H1 (cell line): ENCODE measurements around the gene KRTAP17-1. TPM values are rescaled to one million over a fixed set of nuclear protein-coding genes. Genes with fewer than 3 reads are reported as not detected.

ENCODE experiments used
- CTCF ChIA-PET: fragments of 300-600 bp; sonication (Branson Sonifier 250); formaldehyde crosslinking; loops from one replicate; lab custom pipeline; 2021; ENCODE audit not compliant: partially characterized antibody; lab: Charles Lee
- POLR2A ChIA-PET: fragments of 300-600 bp; sonication (Branson Sonifier 250); formaldehyde crosslinking; loops from one replicate; lab custom pipeline; 2021; ENCODE audit warnings: inconsistent platforms; ENCODE audit not compliant: partially characterized antibody; lab: Charles Lee
- DNase-seq, 2 experiments: peaks; one replicate each; pipeline versions ENCODE4 v3.0.0 to v3.0.0-alpha.2; 2010 to 2022; ENCODE audit warnings: low spot score in 2 of 2, low read depth in 1 of 2, mixed read lengths in 1 of 2
- FAIRE-seq: peaks from 2 replicates; lab custom pipeline; 2011; peaks lifted over from hg19 to GRCh38; lab: Jason Lieb, UNC
- H2AFZ ChIP-seq: 2 replicates; pipeline ENCODE4 v1.8.1; 2012; ENCODE audit warnings: low read length, inconsistent platforms
- H2AK5ac ChIP-seq: 2 replicates; pipeline ENCODE4 v1.6.1; 2013; ENCODE audit warnings: low read depth, low read length
- H2BK120ac ChIP-seq: replicated peaks from 2 replicates; pipeline ENCODE3; 2013; ENCODE audit warnings: low read depth, low read length, inconsistent platforms
- H2BK12ac ChIP-seq: 2 replicates; pipeline ENCODE4 v1.6.1; 2013; ENCODE audit warnings: low read depth, low read length
- H2BK15ac ChIP-seq: 2 replicates; pipeline ENCODE4 v1.6.1; 2013; ENCODE audit warnings: low read length
- H2BK20ac ChIP-seq: 2 replicates; pipeline ENCODE4 v1.6.1; 2013; ENCODE audit warnings: low read length
- H2BK5ac ChIP-seq: 2 replicates; pipeline ENCODE4 v1.6.1; 2013; ENCODE audit warnings: low read depth, low read length
- H3K14ac ChIP-seq: 2 replicates; pipeline ENCODE4 v1.6.1; 2013; ENCODE audit warnings: inconsistent platforms; ENCODE audit not compliant: insufficient read length
- H3K18ac ChIP-seq: 2 replicates; pipeline ENCODE4 v1.6.1; 2013; ENCODE audit warnings: low read length; ENCODE audit errors: extremely low read depth
- H3K23ac ChIP-seq: 2 replicates; pipeline ENCODE4 v1.6.1; 2013; ENCODE audit warnings: inconsistent platforms; ENCODE audit not compliant: insufficient read length
- H3K23me2 ChIP-seq: 2 replicates; pipeline ENCODE4 v1.6.1; 2013; ENCODE audit warnings: low read depth, low read length
- H3K27ac ChIP-seq: 2 replicates; pipeline ENCODE4 v1.6.1; 2011; ENCODE audit warnings: low read depth, low read length, inconsistent platforms
- H3K27me3 ChIP-seq, 4 experiments: replicated peaks in 1 of 4; 1 replicate in 1 of 4; 2 replicates in 3 of 4; pipeline versions ENCODE4 v1.6.1 to v1.8.1; 2011 to 2013; ENCODE audit warnings: low read length in 3 of 4, mild to moderate bottlenecking in 3 of 4, inconsistent platforms in 2 of 4, mixed read lengths in 2 of 4, moderate library complexity in 1 of 4; ENCODE audit not compliant: control insufficient read depth in 3 of 4, insufficient read depth in 3 of 4; ENCODE audit errors: extremely low read depth in 1 of 4
- H3K36me3 ChIP-seq, 4 experiments: 2 replicates each; pipeline versions ENCODE4 v1.6.1 to v1.8.1; 2011 to 2013; ENCODE audit warnings: mild to moderate bottlenecking in 4 of 4, low read length in 3 of 4, moderate library complexity in 2 of 4, control low read depth in 1 of 4, inconsistent platforms in 1 of 4; ENCODE audit not compliant: insufficient read depth in 4 of 4, control insufficient read depth in 2 of 4
- H3K4ac ChIP-seq: replicated peaks from 2 replicates; pipeline ENCODE3; 2013; ENCODE audit warnings: low read length, low read depth, mixed read lengths, inconsistent platforms; ENCODE audit not compliant: insufficient read length
- H3K4me1 ChIP-seq, 4 experiments: replicated peaks in 1 of 4; 1 replicate in 1 of 4; 2 replicates in 3 of 4; pipeline versions ENCODE4 v1.6.1 to v1.8.1; 2011 to 2013; ENCODE audit warnings: low read length in 3 of 4, inconsistent platforms in 2 of 4, mixed read lengths in 1 of 4; ENCODE audit not compliant: insufficient read depth in 4 of 4, control insufficient read depth in 3 of 4
- H3K4me2 ChIP-seq, 2 experiments: 2 replicates each; pipeline versions ENCODE4 v1.6.1 to v1.8.1; 2011 to 2013; ENCODE audit warnings: low read depth in 2 of 2, low read length in 2 of 2, control low read depth in 1 of 2, inconsistent platforms in 1 of 2, mild to moderate bottlenecking in 1 of 2; ENCODE audit not compliant: insufficient read depth in 1 of 2
- H3K4me3 ChIP-seq, 4 experiments: fragments of 200-600, 300-600 bp in 1 of 4; sonication (generic), shearing (Covaris generic), sonication (Bioruptor Twin) in 1 of 4; 2 replicates each; pipeline versions ENCODE4 v1.5.1 to v1.8.1; 2011 to 2016; ENCODE audit warnings: low read length in 4 of 4, low read depth in 3 of 4, control low read depth in 2 of 4, inconsistent platforms in 2 of 4, mild to moderate bottlenecking in 2 of 4, mixed read lengths in 1 of 4, moderate library complexity in 1 of 4; ENCODE audit not compliant: insufficient read depth in 2 of 4; ENCODE audit errors: extremely low read depth in 1 of 4
- H3K56ac ChIP-seq: replicated peaks from 2 replicates; pipeline ENCODE3; 2013; ENCODE audit warnings: low read depth, mild to moderate bottlenecking, mixed read lengths, low read length, inconsistent platforms; ENCODE audit not compliant: insufficient read length
- H3K79me1 ChIP-seq: 2 replicates; pipeline ENCODE4 v1.6.1; 2013; ENCODE audit warnings: low read depth, low read length, control low read depth
- H3K79me2 ChIP-seq, 2 experiments: 2 replicates each; pipeline versions ENCODE4 v1.6.1 to v1.8.1; 2012 to 2013; ENCODE audit warnings: low read length in 2 of 2, mild to moderate bottlenecking in 2 of 2, inconsistent platforms in 1 of 2; ENCODE audit not compliant: insufficient read depth in 2 of 2, control insufficient read depth in 1 of 2
- H3K9ac ChIP-seq, 4 experiments: replicated peaks in 1 of 4; 1 replicate in 1 of 4; 2 replicates in 3 of 4; pipeline versions ENCODE4 v1.6.1 to v1.8.1; 2011 to 2013; ENCODE audit warnings: low read depth in 3 of 4, low read length in 3 of 4, control low read depth in 2 of 4, mild to moderate bottlenecking in 2 of 4, moderate library complexity in 2 of 4, inconsistent platforms in 1 of 4; ENCODE audit errors: extremely low read depth in 1 of 4
- H3K9me3 ChIP-seq, 2 experiments: 2 replicates each; pipeline versions ENCODE4 v1.6.1 to v1.8.1; 2012 to 2013; ENCODE audit warnings: mild to moderate bottlenecking in 2 of 2, moderate library complexity in 2 of 2, control low read depth in 1 of 2, inconsistent platforms in 1 of 2, low read depth in 1 of 2, low read length in 1 of 2, mixed read lengths in 1 of 2; ENCODE audit not compliant: insufficient read depth in 2 of 2
- H4K20me1 ChIP-seq, 2 experiments: replicated peaks in 1 of 2; 2 replicates each; pipeline versions ENCODE3 to v1.8.1; 2011 to 2013; ENCODE audit warnings: inconsistent platforms in 2 of 2, low read length in 2 of 2, mild to moderate bottlenecking in 1 of 2; ENCODE audit not compliant: insufficient read depth in 2 of 2, control insufficient read depth in 1 of 2
- H4K5ac ChIP-seq: 2 replicates; pipeline ENCODE4 v1.6.1; 2013; ENCODE audit warnings: low read length, low read depth, mixed read lengths, inconsistent platforms; ENCODE audit not compliant: insufficient read length
- H4K8ac ChIP-seq: 2 replicates; pipeline ENCODE4 v1.8.0; 2013; ENCODE audit warnings: mild to moderate bottlenecking, moderate library complexity, low read length, inconsistent platforms; ENCODE audit not compliant: insufficient read depth; ENCODE audit errors: extremely low read depth
- H4K91ac ChIP-seq: replicated peaks from 2 replicates; pipeline ENCODE3; 2013; ENCODE audit warnings: low read length, mixed read lengths, inconsistent platforms; ENCODE audit not compliant: insufficient read length
- CTBP2 ChIP-seq: IDR thresholded peaks from 2 replicates; pipeline ENCODE4 v1.7.0; 2011; ENCODE audit warnings: borderline replicate concordance, mild to moderate bottlenecking, moderate library complexity, mixed read lengths, low read length; ENCODE audit not compliant: insufficient read depth, insufficient read length
- EGR1 ChIP-seq: IDR thresholded peaks from 2 replicates; pipeline ENCODE4 v1.6.1; 2011; ENCODE audit warnings: low read depth, low read length, borderline replicate concordance
- FOSL1 ChIP-seq: IDR thresholded peaks from 2 replicates; pipeline ENCODE4 v1.6.1; 2011; ENCODE audit warnings: mild to moderate bottlenecking, low read depth, low read length, moderate library complexity; ENCODE audit not compliant: insufficient read depth
- KDM1A ChIP-seq: fragments of 200-600, 300-600 bp; sonication (generic); IDR thresholded peaks from 2 replicates; pipeline ENCODE4 v1.7.1; 2016; ENCODE audit warnings: mild to moderate bottlenecking, low read length, borderline replicate concordance
- MAFK ChIP-seq: IDR thresholded peaks from 2 replicates; pipeline ENCODE4 v1.6.1; 2012; ENCODE audit warnings: low read depth, mild to moderate bottlenecking, improper control_type of control experiment, low read length
- MAX ChIP-seq: IDR thresholded peaks from 2 replicates; pipeline ENCODE4 v1.6.1; 2012; ENCODE audit warnings: inconsistent platforms
- NANOG ChIP-seq: IDR thresholded peaks from 2 replicates; pipeline ENCODE4 v1.6.1; 2011; ENCODE audit warnings: low read length, low read depth, mild to moderate bottlenecking, inconsistent platforms; ENCODE audit not compliant: insufficient read depth, poor library complexity, severe bottlenecking
- RBBP5 ChIP-seq: IDR thresholded peaks from 2 replicates; pipeline ENCODE4 v1.7.1; 2012; ENCODE audit warnings: low read depth, mild to moderate bottlenecking, inconsistent platforms, low read length, moderate library complexity, borderline replicate concordance
- SAP30 ChIP-seq: fragments of 300-600 bp; sonication (generic); IDR thresholded peaks from 2 replicates; pipeline ENCODE4 v1.7.1; 2012; ENCODE audit warnings: low read length, moderate library complexity, mild to moderate bottlenecking, inconsistent platforms; ENCODE audit not compliant: insufficient read depth, insufficient replicate concordance
- SP2 ChIP-seq: IDR thresholded peaks from 2 replicates; pipeline ENCODE4 v1.6.1; 2012; ENCODE audit warnings: mild to moderate bottlenecking, low read length, inconsistent platforms
- WGBS, 2 experiments: shearing (Covaris generic) in 1 of 2; methylation state at CpG; one replicate each; pipeline versions ENCODE4 v1.1.6 to v1.1.7; 2013 to 2015; ENCODE audit warnings: low lambda C conversion rate in 2 of 2, mixed read lengths in 2 of 2, inconsistent platforms in 1 of 2, low coverage in 1 of 2, missing lambda C conversion rate in 1 of 2; ENCODE audit not compliant: insufficient replicate concordance in 2 of 2, insufficient coverage in 1 of 2, insufficient read length in 1 of 2; ENCODE audit errors: extremely low coverage in 1 of 2, missing lambda C conversion rate in 1 of 2; 5-methylcytosine and 5-hydroxymethylcytosine counted together
- polyA plus RNA-seq, 7 experiments: library from polyadenylated mRNA; depleted of rRNA in 3 of 7; stranded (reverse) in 5 of 7; unstranded in 2 of 7; fragments of >200 nt in 5 of 7; fragments of 200-250 nt in 2 of 7; gene quantifications; 1 replicate in 5 of 7; 2 replicates in 1 of 7; 4 replicates in 1 of 7; pipeline versions ENCODE4 v1.2.1 to v1.2.3, GENCODE V29; 2011 to 2013; ENCODE audit warnings: missing spikeins in 2 of 7, mixed read lengths in 2 of 7
- total RNA-seq: library from RNA; stranded (reverse); fragmentation: NEBNext Ultra II Directional; extraction: Animal tissue kit (Norgen Biotek cat#: 25700); gene quantifications from 2 replicates; pipeline ENCODE4 v1.2.1, GENCODE V29; 2021
- TF ChIP-seq, protein P1 (sequence below): IDR thresholded peaks from 2 replicates; pipeline ENCODE4 v1.6.1; 2012; ENCODE audit warnings: low read length, inconsistent platforms

Gene KRTAP17-1
- total and polyA plus RNA-seq, 2 of the 8 experiments (the other 6 are each of a cell fraction or from before 2014, with no cell fraction given) = not detected

DNA sequence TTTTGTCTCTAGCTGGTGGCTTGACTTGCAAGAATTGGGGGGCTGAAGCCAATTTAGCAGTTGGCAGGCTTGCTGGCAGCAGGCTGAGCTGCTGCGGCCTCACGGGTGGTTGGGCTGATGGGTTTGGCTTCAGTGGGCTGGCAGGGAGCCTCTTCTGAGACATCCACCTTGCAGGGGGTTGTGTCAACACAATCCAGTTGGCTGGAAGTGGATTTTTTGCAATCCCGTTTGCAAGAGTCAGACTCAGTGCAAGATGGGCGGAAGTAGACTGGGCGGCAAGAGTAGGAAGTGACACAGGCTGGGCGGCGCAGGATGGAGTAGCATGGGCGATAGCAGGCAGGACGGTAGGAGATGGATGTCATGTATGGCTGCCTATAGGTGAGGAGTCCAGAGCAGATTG, 7.9 kb downstream of the KRTAP17-1 start:
- H3K4me1 ChIP-seq = no peaks in the 10 kb centered on the region; a peak in 2 of 7 replicates
- no peaks in the 10 kb centered on the region for H4K20me1 ChIP-seq
- no peak overlapping the region; the same call in 1 of the 2 replicates for H4K8ac ChIP-seq
- H4K5ac ChIP-seq = no peak overlapping the region
- H3K18ac ChIP-seq = no peak overlapping the region
- H2BK12ac ChIP-seq = no peak overlapping the region
- H3K36me3 ChIP-seq = no peaks in the 10 kb centered on the region
- no peak overlapping the region for H3K27ac ChIP-seq
- no peak overlapping the region for H3K56ac ChIP-seq
- ChIA-PET CTCF (interaction anchor here (0.9 to 1.3 kb wide), 2 partner anchors 14 to 16 kb away, joined by 3 read pairs; no protein-coding TSS in a partner anchor), POLR2A (no interaction called here)
- no peak overlapping the region for H2BK15ac ChIP-seq
- no peaks in the 10 kb centered on the region; a peak in 2 of 7 replicates for H3K27me3 ChIP-seq
- 94% methylated on average over 9 of the region's 9 CpGs; no CpG with 5 or more reads in 1 of the 2 experiments for WGBS, 2 experiments
- no peak overlapping the region for H3K4ac ChIP-seq
- H3K9ac ChIP-seq = no peak overlapping the region
- DNase-seq = no peak
- H3K9me3 ChIP-seq = no peaks in the 10 kb centered on the region
- no peak overlapping the region for H3K4me2 ChIP-seq
- no peak overlapping the region for H3K23ac ChIP-seq
- no peaks in the 10 kb centered on the region for H3K79me2 ChIP-seq
- no peak overlapping the region for H2BK5ac ChIP-seq
- H3K23me2 ChIP-seq = no peaks in the 10 kb centered on the region; the same call in 1 of the 2 replicates
- no peak overlapping the region for H4K91ac ChIP-seq
- H3K14ac ChIP-seq = no peak overlapping the region
- FAIRE-seq = no peak
- no peak overlapping the region for H3K4me3 ChIP-seq
- H3K79me1 ChIP-seq = no peaks in the 10 kb centered on the region
- no peak overlapping the region for H2AK5ac ChIP-seq
- no peak overlapping the region; the same call in 1 of the 2 replicates for H2AFZ ChIP-seq
- H2BK20ac ChIP-seq = no peak overlapping the region
- no peak overlapping the region for H2BK120ac ChIP-seq
- TF ChIP-seq FOSL1 = no peak
- TF ChIP-seq NANOG = no peak
- TF ChIP-seq SAP30 = no peak
- TF ChIP-seq MAFK = no peak
- no peak for TF ChIP-seq CTBP2
- TF ChIP-seq, protein P1, sequence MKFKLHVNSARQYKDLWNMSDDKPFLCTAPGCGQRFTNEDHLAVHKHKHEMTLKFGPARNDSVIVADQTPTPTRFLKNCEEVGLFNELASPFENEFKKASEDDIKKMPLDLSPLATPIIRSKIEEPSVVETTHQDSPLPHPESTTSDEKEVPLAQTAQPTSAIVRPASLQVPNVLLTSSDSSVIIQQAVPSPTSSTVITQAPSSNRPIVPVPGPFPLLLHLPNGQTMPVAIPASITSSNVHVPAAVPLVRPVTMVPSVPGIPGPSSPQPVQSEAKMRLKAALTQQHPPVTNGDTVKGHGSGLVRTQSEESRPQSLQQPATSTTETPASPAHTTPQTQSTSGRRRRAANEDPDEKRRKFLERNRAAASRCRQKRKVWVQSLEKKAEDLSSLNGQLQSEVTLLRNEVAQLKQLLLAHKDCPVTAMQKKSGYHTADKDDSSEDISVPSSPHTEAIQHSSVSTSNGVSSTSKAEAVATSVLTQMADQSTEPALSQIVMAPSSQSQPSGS = no peak
- no peak for TF ChIP-seq KDM1A
- TF ChIP-seq MAX = no peak
- TF ChIP-seq SP2 = no peak
- TF ChIP-seq EGR1 = no peak
- no peak for TF ChIP-seq RBBP5
